HCT116 (cell line): Measurements from ENCODE around the gene KRTAP5-5. TPM values are rescaled to one million over a fixed set of nuclear protein-coding genes. Genes with fewer than 3 reads are reported as not detected.

Experiments used
- ATAC-seq: fragments of 200-7000 bp; cut with Tn5 transposase; 2 replicates; pipeline ENCODE4 v1.9.1; 2020; ENCODE audit warnings: mild to moderate bottlenecking, moderate library complexity
- BruUV-seq: library from RNA; stranded (reverse); fragments of 400-500 nt; replicated peaks from 2 replicates; lab custom pipeline; 2021; lab: Mats Ljungman, UMichigan
- CTCF ChIA-PET: fragments of 300-600 bp; sonication (Branson Sonifier 250); formaldehyde crosslinking; loops from one replicate; lab custom pipeline; 2021; ENCODE audit warnings: antibody characterized with exemption; lab: Charles Lee
- POLR2A ChIA-PET: fragments of 300-600, 350-600 bp; sonication (Branson Sonifier 250); formaldehyde crosslinking; loops from one replicate; lab custom pipeline; 2021; ENCODE audit warnings: antibody characterized with exemption; lab: Charles Lee
- RAD21 ChIA-PET, 2 experiments: fragments of 300-600 bp; sonication (Branson Sonifier 250); formaldehyde crosslinking; loops; one replicate each; lab custom pipeline; 2023; ENCODE audit warnings: low total read pairs in 2 of 2; ENCODE audit not compliant: uncharacterized antibody in 2 of 2, unreplicated experiment in 2 of 2, low non-redundant PET in 1 of 2; lab: Charles Lee
- DNase-seq: peaks from one replicate; pipeline ENCODE4 v3.0.0-alpha.2; 2010; ENCODE audit warnings: low read depth, low spot score
- H2AFZ ChIP-seq: fragments of 200-600 bp; shearing (Covaris generic), sonication (generic); 2 replicates; pipeline ENCODE4 v1.6.1; 2017; ENCODE audit warnings: low read depth, mixed run types, mixed read lengths, antibody characterized with exemption, low read length; ENCODE audit not compliant: poor library complexity, severe bottlenecking
- H3K27ac ChIP-seq: 2 replicates; pipeline ENCODE4 v1.5.1; 2012; ENCODE audit warnings: low read depth, low read length
- H3K27me3 ChIP-seq: fragments of 200-600 bp; sonication (generic); 2 replicates; pipeline ENCODE4 v1.6.1; 2016; ENCODE audit warnings: mixed run types, low read length, mixed read lengths; ENCODE audit not compliant: insufficient read depth
- H3K36me3 ChIP-seq, 2 experiments: fragments of 200-500 bp in 1 of 2; fragments of 200-600 bp in 1 of 2; sonication (Bioruptor generic) in 1 of 2; sonication (generic) in 1 of 2; 2 replicates each; pipeline versions ENCODE4 v1.5.1 to v1.6.1; 2014 to 2016; ENCODE audit warnings: low read length in 2 of 2, inconsistent platforms in 1 of 2, mixed read lengths in 1 of 2, mixed run types in 1 of 2; ENCODE audit not compliant: insufficient read depth in 2 of 2, control insufficient read depth in 1 of 2
- H3K4me1 ChIP-seq, 2 experiments: fragments of 200-600 bp in 1 of 2; sonication (generic) in 1 of 2; 2 replicates each; pipeline versions ENCODE4 v1.5.1 to v1.6.1; 2012 to 2017; ENCODE audit warnings: low read length in 2 of 2, inconsistent platforms in 1 of 2, mild to moderate bottlenecking in 1 of 2, mixed read lengths in 1 of 2, mixed run types in 1 of 2, moderate library complexity in 1 of 2; ENCODE audit not compliant: insufficient read depth in 2 of 2, control insufficient read depth in 1 of 2
- H3K4me2 ChIP-seq: fragments of 200-600 bp; sonication (generic); 2 replicates; pipeline ENCODE4 v1.6.1; 2017; ENCODE audit warnings: mixed run types, low read length, mixed read lengths
- H3K4me3 ChIP-seq, 2 experiments: fragments of 200-600 bp in 1 of 2; sonication (generic) in 1 of 2; replicated peaks in 1 of 2; 2 replicates each; pipeline ENCODE4 v1.5.1; 2011 to 2016; ENCODE audit warnings: low read length in 2 of 2, control low read depth in 1 of 2, low read depth in 1 of 2, mild to moderate bottlenecking in 1 of 2, mixed read lengths in 1 of 2, mixed run types in 1 of 2
- H3K79me2 ChIP-seq: fragments of 200-600 bp; sonication (generic); 2 replicates; pipeline ENCODE4 v1.6.1; 2017; ENCODE audit warnings: mild to moderate bottlenecking, mixed run types, low read length, moderate library complexity, mixed read lengths; ENCODE audit not compliant: insufficient read depth
- H3K9ac ChIP-seq: fragments of 200-600 bp; sonication (generic); 2 replicates; pipeline ENCODE4 v1.6.1; 2016; ENCODE audit warnings: low read length, mixed read lengths
- H3K9me2 ChIP-seq: fragments of 200-600 bp; sonication (generic), shearing (Covaris generic); 2 replicates; pipeline ENCODE4 v1.6.1; 2017; ENCODE audit warnings: mixed run types, mild to moderate bottlenecking, moderate library complexity; ENCODE audit not compliant: insufficient read depth
- H3K9me3 ChIP-seq, 2 experiments: fragments of 200-500 bp in 1 of 2; fragments of 200-600 bp in 1 of 2; sonication (Bioruptor generic) in 1 of 2; sonication (generic) in 1 of 2; 2 replicates each; pipeline ENCODE4 v1.6.1; 2014 to 2017; ENCODE audit warnings: low read length in 2 of 2, mixed read lengths in 2 of 2, inconsistent platforms in 1 of 2, low read depth in 1 of 2, mild to moderate bottlenecking in 1 of 2, mixed run types in 1 of 2, moderate library complexity in 1 of 2; ENCODE audit not compliant: control insufficient read depth in 1 of 2, insufficient read depth in 1 of 2
- H4K20me1 ChIP-seq: fragments of 200-600 bp; sonication (generic), shearing (Covaris generic); 2 replicates; pipeline ENCODE4 v1.6.1; 2017; ENCODE audit warnings: mixed run types, mild to moderate bottlenecking, moderate library complexity; ENCODE audit not compliant: insufficient read depth
- CBX3 ChIP-seq: IDR thresholded peaks from 2 replicates; pipeline ENCODE4 v1.6.1; 2012; ENCODE audit warnings: low read depth
- TCF7L2 ChIP-seq: IDR thresholded peaks from 2 replicates; pipeline ENCODE4 v1.7.0; 2011; ENCODE audit warnings: borderline replicate concordance, inconsistent platforms; ENCODE audit not compliant: insufficient read depth, insufficient read length; ENCODE audit errors: extremely low read depth
- YY1 ChIP-seq: IDR thresholded peaks from 2 replicates; pipeline ENCODE4 v1.6.1; 2011; ENCODE audit warnings: low read length, low read depth, moderate library complexity, mild to moderate bottlenecking; ENCODE audit not compliant: insufficient replicate concordance; ENCODE audit errors: extremely low read depth
- ZFX ChIP-seq: fragments of 450-650 bp; IDR thresholded peaks from 2 replicates; pipeline ENCODE4 v1.6.1; 2017
- ZNF274 ChIP-seq: fragments of 200-500 bp; sonication (Bioruptor generic); IDR thresholded peaks from 2 replicates; pipeline ENCODE4 v1.6.1; 2014; ENCODE audit warnings: mild to moderate bottlenecking, low read depth, low read length, inconsistent platforms
- intact Hi-C: fragments of 100-400 bp; cut with micrococcal nuclease; formaldehyde crosslinking; loops from 2 replicates; pipeline ENCODE4 v1.10.0; 2022
- total RNA-seq: library from RNA; stranded (reverse); gene quantifications from one replicate; pipeline ENCODE4 v1.2.1, GENCODE V29; 2021; ENCODE audit not compliant: unreplicated experiment

KRTAP5-5 gene
- total RNA-seq, 1 experiment from 2014 or later: not detected

DNA sequence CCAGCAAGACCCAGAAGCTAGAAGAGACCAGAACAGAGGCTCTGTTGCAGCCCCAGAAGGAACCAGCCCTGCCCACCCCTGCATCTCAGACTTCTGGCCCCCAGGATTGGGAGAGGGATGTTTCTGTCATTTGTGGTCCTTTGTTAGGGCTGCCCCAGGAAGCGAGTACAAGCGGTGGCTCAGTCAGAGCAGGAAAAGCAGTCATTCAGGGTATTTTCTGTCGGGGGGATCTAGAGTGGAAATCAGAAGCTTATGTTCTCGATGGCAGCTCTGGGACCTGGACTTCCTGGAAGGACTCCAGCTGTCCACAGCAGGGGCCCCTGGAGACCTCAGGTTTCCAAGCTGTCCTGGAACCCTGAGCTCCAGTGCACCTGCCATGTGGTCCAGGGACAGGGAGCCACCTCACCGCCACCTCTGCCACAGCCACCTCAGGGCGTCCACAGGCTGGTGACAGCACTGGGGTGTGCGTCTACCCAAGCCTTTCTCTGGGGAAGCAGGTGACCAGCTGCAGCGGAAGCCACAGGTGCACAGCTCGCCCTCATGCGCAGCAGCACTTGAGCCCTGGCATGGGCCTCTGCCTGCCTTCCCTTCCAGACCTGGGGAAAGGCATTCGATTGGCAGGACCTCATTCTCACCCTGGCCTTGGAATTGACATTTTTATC, 2.6 kb downstream of the KRTAP5-5 start:
- no peaks in the 10 kb centered on the region for H3K79me2 ChIP-seq
- H3K9me3 ChIP-seq: no peaks in the 10 kb centered on the region
- no peak overlapping the region for H3K27ac ChIP-seq
- ChIA-PET RAD21 (no interaction called here), POLR2A (no interaction called here), CTCF (interaction anchor here (1.2 to 2.1 kb wide), 5 partner anchors 9 to 201 kb away, joined by 3 to 5 read pairs (median 5); no protein-coding TSS in a partner anchor)
- peaks cover 3% of the 10 kb centered on the region; the same call in 1 of the 2 replicates for H3K27me3 ChIP-seq
- no peaks in the 10 kb centered on the region for H3K9me2 ChIP-seq
- TF ChIP-seq ZFX: no peak
- TF ChIP-seq CBX3: no peak
- no peak for TF ChIP-seq ZNF274
- no peak overlapping the region for H3K9ac ChIP-seq
- BruUV-seq: no TSS peak
- intact Hi-C loops: no loop called here
- H3K4me1 ChIP-seq: peaks cover 0 to 6% of the 10 kb centered on the region in 2 experiments; a peak in 1 of 4 replicates
- ATAC-seq (no peak), DNase-seq (no peak)
- no peak overlapping the region for H2AFZ ChIP-seq
- H4K20me1 ChIP-seq: no peaks in the 10 kb centered on the region
- H3K4me2 ChIP-seq: no peak overlapping the region
- H3K4me3 ChIP-seq: no peak overlapping the region
- no peaks in the 10 kb centered on the region for H3K36me3 ChIP-seq

GRCh38 chr11:1633864-1634263, 4.3 kb downstream of the KRTAP5-5 start:
- DNase-seq: no peak
- intact Hi-C loops: no loop called here
- ChIA-PET POLR2A (no interaction called here), RAD21 (no interaction called here), CTCF (no interaction called here)
- H3K9me3 ChIP-seq: no peaks in the 10 kb centered on the region
- H3K27ac ChIP-seq: no peak overlapping the region
- H3K4me2 ChIP-seq: no peak overlapping the region
- H3K36me3 ChIP-seq: no peaks in the 10 kb centered on the region
- no TSS peak for BruUV-seq
- TF ChIP-seq YY1 (no peak), TCF7L2 (no peak)
- no peaks in the 10 kb centered on the region for H3K79me2 ChIP-seq
- no peak overlapping the region for H3K4me3 ChIP-seq
- peaks cover 3% of the 10 kb centered on the region; the same call in 1 of the 2 replicates for H3K27me3 ChIP-seq
- peaks cover 0 to 2% of the 10 kb centered on the region in 2 experiments; a peak in 1 of 4 replicates for H3K4me1 ChIP-seq
- H3K9me2 ChIP-seq: no peaks in the 10 kb centered on the region
- H2AFZ ChIP-seq: no peak overlapping the region
- H3K9ac ChIP-seq: no peak overlapping the region
- ATAC-seq: no peak
- no peaks in the 10 kb centered on the region for H4K20me1 ChIP-seq
